Sigmoid colon (tissue), 7 donors: ENCODE measurements around the gene UCMA. TPM values are rescaled to one million over a fixed set of nuclear protein-coding genes. Genes with fewer than 3 reads are reported as not detected.
A peak's percentile ranks its signal among the peaks of the same experiment; 100 is the strongest.

Experiments
- DNase-seq: peaks from one replicate; pipeline ENCODE4 v3.0.0-alpha.2; 2019
- H3K27ac ChIP-seq, 4 donors: fragments of 200-600 bp; sonication (generic); one replicate each; pipeline ENCODE4 v1.5.1; 2016 to 2019; ENCODE audit warnings: mild to moderate bottlenecking in 1 of 4
- H3K27me3 ChIP-seq, 3 donors: fragments of 200-600 bp; sonication (generic); one replicate each; pipeline ENCODE4 v1.5.1; 2019; ENCODE audit warnings: mild to moderate bottlenecking in 1 of 3
- H3K36me3 ChIP-seq, 4 donors: fragments of 200-600 bp; sonication (generic); one replicate each; pipeline ENCODE4 v1.5.1; 2016 to 2019
- H3K4me1 ChIP-seq, 4 donors: fragments of 200-600 bp; sonication (generic); one replicate each; pipeline ENCODE4 v1.5.1; 2017 to 2019
- H3K4me3 ChIP-seq, 4 donors: fragments of 200-600 bp; sonication (generic); one replicate each; pipeline ENCODE4 v1.5.1; 2017 to 2019; ENCODE audit warnings: mild to moderate bottlenecking in 2 of 4, moderate library complexity in 1 of 4
- H3K9me3 ChIP-seq, 4 donors: fragments of 200-600 bp in 3 of 4; sonication (generic) in 3 of 4; one replicate each; pipeline versions ENCODE4 v1.5.1 to v1.6.1; 2013 to 2019
- EP300 ChIP-seq, 4 donors: sonication (generic); formaldehyde crosslinking; IDR thresholded peaks; one replicate each; pipeline ENCODE4 v1.6.1; 2017; ENCODE audit warnings: antibody characterized with exemption in 4 of 4
- POLR2A ChIP-seq, 2 donors: fragments of 450-650 bp; IDR thresholded peaks; one replicate each; pipeline ENCODE4 v1.6.1; 2016; ENCODE audit warnings: antibody characterized with exemption in 2 of 2, mild to moderate bottlenecking in 2 of 2, moderate library complexity in 2 of 2
- POLR2AphosphoS5 ChIP-seq, 4 donors: sonication (generic); formaldehyde crosslinking; IDR thresholded peaks; one replicate each; pipeline ENCODE4 v1.6.1; 2017; ENCODE audit warnings: antibody characterized with exemption in 4 of 4
- WGBS, 2 donors: extraction: QIAGEN DNeasy Blood & Tissue Kit; methylation state at CpG; one replicate each; pipeline ENCODE4 v1.1.7; 2013; 5-methylcytosine and 5-hydroxymethylcytosine counted together
- intact Hi-C: fragments of 100-400 bp; cut with DNase I; formaldehyde crosslinking; loops from one replicate; pipeline ENCODE4 v1.15.1; 2023
- polyA plus RNA-seq, 3 donors: library from polyadenylated mRNA; stranded (reverse); fragments of 200-250 nt; gene quantifications; one replicate each; pipeline ENCODE4 v1.2.3, GENCODE V29; 2013
- total RNA-seq, 4 donors: library from RNA; depleted of rRNA; stranded (reverse); fragments of >200 nt; gene quantifications; one replicate each; pipeline ENCODE4 v1.1.0, GENCODE V29; 2016
- TF ChIP-seq, protein P1 (sequence below), 4 experiments: fragments of 450-650 bp in 3 of 4; fragments of 200-600 bp in 1 of 4; IDR thresholded peaks; one replicate each; pipeline ENCODE4 v1.5.1; 2016 to 2019; ENCODE audit warnings: antibody characterized with exemption in 4 of 4, mild to moderate bottlenecking in 3 of 4, moderate library complexity in 2 of 4
- donor health status: healthy with polysubstance abuse.
- donor health status: Bipolar disorder and iron deficiency.
- donor health status: healthy.

Gene UCMA
- total and polyA plus RNA-seq, 7 donors: not detected

DNA sequence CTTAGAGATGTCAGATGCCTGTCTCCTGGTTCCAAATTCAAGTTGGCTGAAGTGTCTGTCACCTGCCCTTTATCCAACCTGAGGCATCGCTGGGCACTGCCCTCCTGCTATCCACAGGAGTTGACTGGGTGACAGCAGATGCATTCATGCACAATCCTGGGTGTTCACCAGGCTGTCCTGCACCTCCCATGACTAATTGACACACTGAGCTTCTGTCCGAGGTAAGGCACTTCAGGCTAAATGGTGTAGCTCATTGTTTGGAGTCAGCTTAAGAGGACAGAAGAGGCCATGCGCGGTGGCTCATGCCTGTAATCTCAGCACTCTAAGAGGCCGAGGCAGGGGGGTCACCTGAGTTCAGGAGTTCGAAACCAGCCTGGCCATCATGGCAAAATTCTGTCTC, 2.4 kb downstream of the UCMA start:
- 86 to 88% methylated on average over 6 of the region's 6 CpGs for WGBS, 2 donors
- H3K4me1 ChIP-seq: no peaks in the 10 kb centered on the region
- no peak for DNase-seq
- H3K9me3 ChIP-seq: no peaks in the 10 kb centered on the region
- H3K27ac ChIP-seq: no peak overlapping the region
- no peak overlapping the region for H3K4me3 ChIP-seq
- H3K36me3 ChIP-seq: no peaks in the 10 kb centered on the region
- intact Hi-C loops: no loop called here
- peaks cover 0 to 10% (median 0%) of the 10 kb centered on the region in 3 donors for H3K27me3 ChIP-seq
- no peak for TF ChIP-seq POLR2A (IDR thresholded peaks at IDR 0.05)
- TF ChIP-seq EP300 (IDR thresholded peaks at IDR 0.05): no peak
- TF ChIP-seq POLR2AphosphoS5 (IDR thresholded peaks at IDR 0.05): no peak
- TF ChIP-seq, protein P1, sequence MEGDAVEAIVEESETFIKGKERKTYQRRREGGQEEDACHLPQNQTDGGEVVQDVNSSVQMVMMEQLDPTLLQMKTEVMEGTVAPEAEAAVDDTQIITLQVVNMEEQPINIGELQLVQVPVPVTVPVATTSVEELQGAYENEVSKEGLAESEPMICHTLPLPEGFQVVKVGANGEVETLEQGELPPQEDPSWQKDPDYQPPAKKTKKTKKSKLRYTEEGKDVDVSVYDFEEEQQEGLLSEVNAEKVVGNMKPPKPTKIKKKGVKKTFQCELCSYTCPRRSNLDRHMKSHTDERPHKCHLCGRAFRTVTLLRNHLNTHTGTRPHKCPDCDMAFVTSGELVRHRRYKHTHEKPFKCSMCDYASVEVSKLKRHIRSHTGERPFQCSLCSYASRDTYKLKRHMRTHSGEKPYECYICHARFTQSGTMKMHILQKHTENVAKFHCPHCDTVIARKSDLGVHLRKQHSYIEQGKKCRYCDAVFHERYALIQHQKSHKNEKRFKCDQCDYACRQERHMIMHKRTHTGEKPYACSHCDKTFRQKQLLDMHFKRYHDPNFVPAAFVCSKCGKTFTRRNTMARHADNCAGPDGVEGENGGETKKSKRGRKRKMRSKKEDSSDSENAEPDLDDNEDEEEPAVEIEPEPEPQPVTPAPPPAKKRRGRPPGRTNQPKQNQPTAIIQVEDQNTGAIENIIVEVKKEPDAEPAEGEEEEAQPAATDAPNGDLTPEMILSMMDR (IDR thresholded peaks at IDR 0.05): no peak

DNA sequence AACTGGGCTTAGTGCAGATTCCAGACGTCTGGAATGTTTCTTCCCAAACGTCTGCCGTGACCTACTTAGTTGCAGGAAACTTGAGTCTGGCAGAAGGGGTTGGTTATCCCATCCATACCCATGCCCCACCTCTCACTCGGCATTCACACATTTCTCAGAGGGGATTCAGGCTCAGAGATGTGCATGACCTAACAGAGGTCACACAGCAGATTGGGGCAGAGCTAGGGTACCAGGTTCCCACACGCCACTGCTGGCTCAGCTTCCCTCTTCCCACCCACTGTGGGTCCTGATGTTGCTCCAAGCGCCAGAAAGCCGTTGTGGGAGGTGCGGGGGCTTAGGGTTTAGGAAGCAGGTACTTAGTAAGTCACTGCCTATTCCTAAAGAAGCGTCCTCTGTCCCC, 3.0 kb downstream of the UCMA start:
- WGBS, 2 donors: 81% methylated on average over 9 of the region's 9 CpGs
- Histone ChIP-seq H3K27me3 (peaks cover 0 to 10% (median 0%) of the 10 kb centered on the region in 3 donors), H3K4me1 (no peaks in the 10 kb centered on the region), H3K27ac (no peak overlapping the region), H3K9me3 (no peaks in the 10 kb centered on the region), H3K4me3 (no peak overlapping the region), H3K36me3 (no peaks in the 10 kb centered on the region)
- DNase-seq: peak; percentile 58
- intact Hi-C loops: no loop called here
- TF ChIP-seq POLR2A (IDR thresholded peaks at IDR 0.05) (no peak), EP300 (IDR thresholded peaks at IDR 0.05) (no peak), POLR2AphosphoS5 (IDR thresholded peaks at IDR 0.05) (no peak)
- TF ChIP-seq, protein P1 (IDR thresholded peaks at IDR 0.05): no peak

DNA sequence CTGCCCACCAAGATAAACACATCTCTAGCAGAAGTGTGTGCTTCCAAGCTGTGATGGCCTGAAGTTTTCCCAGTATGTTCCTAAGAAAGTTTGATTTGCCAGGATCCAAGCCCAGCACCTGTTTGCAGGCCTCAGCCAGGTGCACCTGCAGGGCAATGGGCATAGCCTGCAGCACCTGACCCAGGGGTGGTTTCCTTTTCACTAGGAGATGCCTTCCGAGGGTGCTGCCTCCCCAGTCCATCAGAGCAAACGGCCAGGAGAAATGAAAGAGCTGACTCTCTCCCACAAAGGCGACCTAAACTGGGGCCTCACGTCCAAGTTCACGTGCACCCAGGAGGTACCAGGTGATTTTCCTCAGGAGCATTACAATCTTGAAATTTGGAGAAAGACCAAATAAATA, 7.1 kb downstream of the UCMA start:
- H3K27me3 ChIP-seq: no peaks in the 10 kb centered on the region
- H3K9me3 ChIP-seq: no peaks in the 10 kb centered on the region
- no peak overlapping the region for H3K4me3 ChIP-seq
- no peaks in the 10 kb centered on the region for H3K36me3 ChIP-seq
- 79 to 83% methylated on average over 5 of the region's 5 CpGs for WGBS, 2 donors
- intact Hi-C loops: no loop called here
- H3K4me1 ChIP-seq: no peaks in the 10 kb centered on the region
- DNase-seq: peak; percentile 50
- H3K27ac ChIP-seq: no peak overlapping the region
- TF ChIP-seq, protein P1 (IDR thresholded peaks at IDR 0.05): no peak
- TF ChIP-seq POLR2A (IDR thresholded peaks at IDR 0.05): no peak
- TF ChIP-seq POLR2AphosphoS5 (IDR thresholded peaks at IDR 0.05): no peak
- TF ChIP-seq EP300 (IDR thresholded peaks at IDR 0.05): no peak

DNA sequence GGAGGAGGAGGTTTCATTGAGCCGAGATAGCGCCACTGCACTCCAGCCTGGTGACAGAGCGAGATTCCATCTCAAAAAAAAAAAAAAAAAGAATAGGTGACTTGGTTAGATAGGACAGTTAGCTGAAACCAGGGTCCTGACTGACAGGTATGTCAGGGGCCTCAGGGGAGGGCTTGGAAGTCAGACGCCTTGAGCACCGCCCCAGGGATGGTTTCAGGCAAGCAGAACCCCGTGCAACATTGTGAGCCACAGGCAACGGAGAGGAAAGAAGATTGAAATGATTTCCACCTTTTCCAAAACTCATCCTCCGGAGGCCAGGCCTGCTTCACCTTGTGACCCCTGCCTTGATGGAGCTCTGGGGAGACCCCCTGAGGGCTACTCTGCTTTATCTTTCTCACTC, 8.6 kb downstream of the UCMA start:
- Histone ChIP-seq H3K27ac (no peak overlapping the region), H3K9me3 (no peaks in the 10 kb centered on the region), H3K36me3 (no peaks in the 10 kb centered on the region), H3K4me1 (no peaks in the 10 kb centered on the region), H3K4me3 (no peak overlapping the region), H3K27me3 (no peaks in the 10 kb centered on the region)
- intact Hi-C loops: no loop called here
- 90 to 94% methylated on average over 8 of the region's 8 CpGs for WGBS, 2 donors
- no peak for TF ChIP-seq POLR2A (IDR thresholded peaks at IDR 0.05)
- TF ChIP-seq POLR2AphosphoS5 (IDR thresholded peaks at IDR 0.05): no peak
- no peak for TF ChIP-seq EP300 (IDR thresholded peaks at IDR 0.05)
- TF ChIP-seq, protein P1 (IDR thresholded peaks at IDR 0.05): no peak
- no peak for DNase-seq
